ENCODE data around the gene OPCML.

OPCML gene

GRCh38 chr11:132850266-132850665 is 682.0 kb downstream of the OPCML start:
- TF ChIP-seq, protein P1, sequence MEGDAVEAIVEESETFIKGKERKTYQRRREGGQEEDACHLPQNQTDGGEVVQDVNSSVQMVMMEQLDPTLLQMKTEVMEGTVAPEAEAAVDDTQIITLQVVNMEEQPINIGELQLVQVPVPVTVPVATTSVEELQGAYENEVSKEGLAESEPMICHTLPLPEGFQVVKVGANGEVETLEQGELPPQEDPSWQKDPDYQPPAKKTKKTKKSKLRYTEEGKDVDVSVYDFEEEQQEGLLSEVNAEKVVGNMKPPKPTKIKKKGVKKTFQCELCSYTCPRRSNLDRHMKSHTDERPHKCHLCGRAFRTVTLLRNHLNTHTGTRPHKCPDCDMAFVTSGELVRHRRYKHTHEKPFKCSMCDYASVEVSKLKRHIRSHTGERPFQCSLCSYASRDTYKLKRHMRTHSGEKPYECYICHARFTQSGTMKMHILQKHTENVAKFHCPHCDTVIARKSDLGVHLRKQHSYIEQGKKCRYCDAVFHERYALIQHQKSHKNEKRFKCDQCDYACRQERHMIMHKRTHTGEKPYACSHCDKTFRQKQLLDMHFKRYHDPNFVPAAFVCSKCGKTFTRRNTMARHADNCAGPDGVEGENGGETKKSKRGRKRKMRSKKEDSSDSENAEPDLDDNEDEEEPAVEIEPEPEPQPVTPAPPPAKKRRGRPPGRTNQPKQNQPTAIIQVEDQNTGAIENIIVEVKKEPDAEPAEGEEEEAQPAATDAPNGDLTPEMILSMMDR (IDR thresholded peaks at IDR 0.05; ENCODE audit: low read length, missing control alignments) = no peak
- H3K4me3 ChIP-seq (replicated peaks; ENCODE audit: low read depth, low read length) = no peak overlapping the region
- DNase-seq (ENCODE audit: low read depth) = no peak

DNA sequence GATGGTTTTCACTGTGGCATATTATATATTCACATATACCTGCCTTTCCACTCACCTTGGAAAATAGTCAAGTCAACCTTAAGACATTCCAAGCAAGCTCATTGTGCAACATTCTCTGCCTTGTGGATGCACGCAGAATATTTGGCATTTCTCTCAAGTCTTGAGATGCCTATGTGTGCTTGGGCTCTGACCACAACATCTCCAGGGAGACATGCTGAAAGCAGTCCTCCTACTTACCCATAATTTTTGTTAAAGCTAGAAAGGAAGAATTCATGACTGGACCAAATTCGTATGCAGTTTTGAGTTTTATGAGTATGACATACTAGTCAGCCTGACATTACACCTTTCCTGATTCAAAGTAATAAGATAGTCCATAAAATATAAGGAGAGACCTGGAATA is 684.0 kb downstream of the OPCML start:
- H3K4me3 ChIP-seq (replicated peaks; ENCODE audit: low read depth, low read length) = no peak overlapping the region
- peak; percentile 19 for DNase-seq (ENCODE audit: low read depth)
- TF ChIP-seq, protein P1 (IDR thresholded peaks at IDR 0.05; ENCODE audit: low read length, missing control alignments) = no peak

DNA sequence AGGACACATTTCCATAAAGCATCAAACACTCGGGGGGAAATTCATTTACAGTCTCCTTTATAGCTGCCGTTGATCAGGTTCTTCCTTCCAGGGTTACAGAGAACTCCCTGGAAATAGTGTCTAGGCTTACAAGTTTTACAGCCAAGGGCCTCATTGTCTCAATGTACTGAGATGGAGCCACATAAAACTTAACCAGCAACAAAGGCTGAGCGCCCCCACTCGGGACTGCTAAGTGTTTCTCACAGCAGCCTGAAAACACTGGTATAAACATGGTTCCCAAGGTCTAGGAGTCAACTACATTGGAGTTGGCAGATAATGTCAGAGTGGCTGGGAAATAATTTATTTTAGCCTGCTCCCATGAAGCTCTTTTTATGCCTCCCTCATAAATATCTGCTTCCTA is 686.2 kb downstream of the OPCML start:
- no peak for DNase-seq (ENCODE audit: low read depth)
- H3K4me3 ChIP-seq (replicated peaks; ENCODE audit: low read depth, low read length) = no peak overlapping the region
- TF ChIP-seq, protein P1 (IDR thresholded peaks at IDR 0.05; ENCODE audit: low read length, missing control alignments) = no peak

- H3K4me3 ChIP-seq (replicated peaks; ENCODE audit: low read depth, low read length) = no peak overlapping the region
- TF ChIP-seq, protein P1 (IDR thresholded peaks at IDR 0.05; ENCODE audit: low read length, missing control alignments) = no peak
- DNase-seq (ENCODE audit: low read depth) = peak; percentile 68
Measured at GRCh38 chr11:132844956-132845696, 687.2 kb downstream of the OPCML start.

DNA sequence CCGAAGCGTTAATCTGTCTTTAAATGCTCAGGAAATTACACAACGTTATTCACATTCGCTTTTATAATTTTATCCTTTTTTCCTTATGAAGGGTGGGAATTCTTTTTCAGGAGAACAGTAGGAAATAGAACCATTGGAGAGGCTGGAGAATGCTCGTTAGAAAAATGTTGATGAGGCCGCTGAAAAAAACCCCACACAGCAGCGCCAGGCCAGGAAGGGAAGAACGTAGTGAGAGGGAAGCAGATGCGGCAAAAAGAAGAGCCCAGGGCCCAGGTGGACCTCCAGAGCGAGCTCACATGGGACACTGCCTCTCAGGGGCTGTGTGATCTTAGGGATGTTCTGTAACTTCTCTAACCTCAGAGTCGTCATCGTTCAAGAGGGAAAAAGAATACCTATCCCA is 691.6 kb downstream of the OPCML start:
- no peak for DNase-seq (ENCODE audit: low read depth)
- TF ChIP-seq, protein P1 (IDR thresholded peaks at IDR 0.05; ENCODE audit: low read length, missing control alignments) = no peak
- no peak overlapping the region for H3K4me3 ChIP-seq (replicated peaks; ENCODE audit: low read depth, low read length)

GRCh38 chr11:132840191-132840590 is 692.1 kb downstream of the OPCML start:
- H3K4me3 ChIP-seq (replicated peaks; ENCODE audit: low read depth, low read length) = no peak overlapping the region
- TF ChIP-seq, protein P1 (IDR thresholded peaks at IDR 0.05; ENCODE audit: low read length, missing control alignments) = no peak
- DNase-seq (ENCODE audit: low read depth) = no peak
